ENCODE data around the gene CDH13. TPM values are rescaled to one million over a fixed set of nuclear protein-coding genes. Genes with fewer than 3 reads are reported as not detected.

Gene CDH13
- total RNA-seq, 1 donor from 2014 or later: 14.3 TPM

DNA sequence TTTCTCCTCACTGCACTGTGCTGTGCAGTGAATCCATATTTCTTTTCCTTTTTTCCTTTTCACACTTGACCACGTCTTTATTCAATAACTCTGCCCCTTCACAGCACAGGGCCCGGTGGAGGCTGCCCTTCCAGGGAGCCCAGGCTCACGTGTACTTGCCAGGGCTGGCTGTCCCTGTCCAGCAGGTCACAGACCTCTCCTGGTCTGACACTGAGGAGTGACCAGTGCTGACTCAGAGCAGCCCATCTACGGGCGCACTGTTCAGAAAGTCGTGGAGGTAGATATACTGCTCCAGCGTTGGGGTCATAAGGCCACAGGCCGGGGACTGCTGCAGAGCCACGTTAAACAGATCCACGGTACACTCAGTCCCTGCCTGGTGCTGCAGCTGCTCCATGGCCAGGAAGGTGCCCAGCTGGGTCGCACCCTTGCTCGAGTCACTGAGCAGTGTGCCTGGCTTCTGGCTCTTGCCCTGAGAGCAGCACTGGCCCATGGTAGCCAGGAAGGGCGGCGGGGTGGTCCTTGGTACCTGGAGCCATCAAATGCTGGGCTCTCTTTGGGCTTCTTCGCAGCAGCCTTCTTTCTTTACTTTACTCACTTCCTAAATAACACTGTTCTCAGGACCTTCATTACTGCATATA lies 531.7 kb downstream of the CDH13 start:
- intact Hi-C loops (cut with DNase I): no loop called here
- Histone ChIP-seq H3K27me3 (ENCODE audit: low read depth) (no peaks in the 10 kb centered on the region), H3K36me3 (no peaks in the 10 kb centered on the region), H3K4me1 (no peaks in the 10 kb centered on the region), H3K27ac (no peak overlapping the region), H3K9me3 (no peaks in the 10 kb centered on the region), H3K4me3 (no peak overlapping the region)
- ATAC-seq (no peak), DNase-seq (no peak)
- TF ChIP-seq, protein P1, sequence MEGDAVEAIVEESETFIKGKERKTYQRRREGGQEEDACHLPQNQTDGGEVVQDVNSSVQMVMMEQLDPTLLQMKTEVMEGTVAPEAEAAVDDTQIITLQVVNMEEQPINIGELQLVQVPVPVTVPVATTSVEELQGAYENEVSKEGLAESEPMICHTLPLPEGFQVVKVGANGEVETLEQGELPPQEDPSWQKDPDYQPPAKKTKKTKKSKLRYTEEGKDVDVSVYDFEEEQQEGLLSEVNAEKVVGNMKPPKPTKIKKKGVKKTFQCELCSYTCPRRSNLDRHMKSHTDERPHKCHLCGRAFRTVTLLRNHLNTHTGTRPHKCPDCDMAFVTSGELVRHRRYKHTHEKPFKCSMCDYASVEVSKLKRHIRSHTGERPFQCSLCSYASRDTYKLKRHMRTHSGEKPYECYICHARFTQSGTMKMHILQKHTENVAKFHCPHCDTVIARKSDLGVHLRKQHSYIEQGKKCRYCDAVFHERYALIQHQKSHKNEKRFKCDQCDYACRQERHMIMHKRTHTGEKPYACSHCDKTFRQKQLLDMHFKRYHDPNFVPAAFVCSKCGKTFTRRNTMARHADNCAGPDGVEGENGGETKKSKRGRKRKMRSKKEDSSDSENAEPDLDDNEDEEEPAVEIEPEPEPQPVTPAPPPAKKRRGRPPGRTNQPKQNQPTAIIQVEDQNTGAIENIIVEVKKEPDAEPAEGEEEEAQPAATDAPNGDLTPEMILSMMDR (IDR thresholded peaks at IDR 0.05): no peak

DNA sequence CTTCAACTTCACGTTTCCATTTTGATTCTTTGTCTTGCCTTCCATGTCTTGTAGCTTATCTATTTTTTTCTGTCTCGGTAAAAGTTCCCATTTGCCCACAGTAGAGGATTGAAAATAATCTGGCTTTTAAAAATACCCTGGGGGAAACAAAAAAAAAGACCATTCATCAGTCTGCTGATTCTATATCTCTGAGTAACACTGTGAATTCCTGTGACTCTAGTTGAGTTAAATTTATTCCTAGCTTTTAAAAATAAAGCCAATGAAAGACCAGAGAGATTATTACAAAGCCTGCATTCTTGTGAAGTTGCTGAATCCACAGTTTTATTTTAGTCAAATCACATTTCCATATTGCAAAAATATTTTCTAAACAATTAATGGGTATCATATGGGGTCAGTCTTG lies 532.3 kb downstream of the CDH13 start:
- H3K36me3 ChIP-seq: no peaks in the 10 kb centered on the region
- H3K4me3 ChIP-seq: no peak overlapping the region
- H3K27me3 ChIP-seq (ENCODE audit: low read depth): no peaks in the 10 kb centered on the region
- H3K4me1 ChIP-seq: no peaks in the 10 kb centered on the region
- DNase-seq: no peak
- no peak overlapping the region for H3K27ac ChIP-seq
- no peaks in the 10 kb centered on the region for H3K9me3 ChIP-seq
- TF ChIP-seq, protein P1 (IDR thresholded peaks at IDR 0.05): no peak
- ATAC-seq: no peak
- intact Hi-C loops (cut with DNase I): no loop called here

DNA sequence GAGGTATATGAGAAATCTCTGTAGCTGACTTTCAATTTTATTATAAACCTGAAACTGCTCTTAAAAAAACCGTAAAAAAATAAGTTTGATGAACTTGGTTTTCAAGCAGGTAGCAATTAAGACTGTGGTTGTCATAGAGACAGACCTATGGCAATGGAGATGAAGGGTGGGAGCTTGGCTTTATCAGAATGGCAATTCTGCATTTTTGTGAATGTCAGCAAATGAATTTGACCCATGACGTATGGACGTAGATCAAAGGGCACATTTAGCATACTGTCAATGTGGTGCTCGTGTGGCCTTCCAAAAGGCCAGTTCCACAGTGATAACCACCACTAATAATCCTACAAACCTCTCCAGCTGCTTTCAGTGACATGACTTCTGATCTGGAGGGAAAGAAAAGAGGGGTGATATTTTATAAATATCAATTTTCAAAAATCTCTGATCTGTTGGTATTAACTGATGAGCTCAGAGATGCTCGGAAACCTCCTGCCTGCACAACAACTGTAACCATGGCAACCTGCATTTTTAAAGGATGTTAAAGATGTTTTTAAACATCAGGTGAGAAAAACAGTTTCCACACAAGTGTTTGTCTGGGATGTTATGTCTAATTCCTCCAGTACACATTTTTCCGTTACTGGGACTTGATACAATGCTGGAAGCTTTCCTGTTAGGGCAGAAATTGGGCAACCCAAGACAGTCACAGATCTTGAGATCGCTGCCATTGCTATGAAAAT lies 533.7 kb downstream of the CDH13 start:
- ATAC-seq (no peak), DNase-seq (no peak)
- H3K9me3 ChIP-seq: no peaks in the 10 kb centered on the region
- intact Hi-C loops (cut with DNase I): no loop called here
- H3K27me3 ChIP-seq (ENCODE audit: low read depth): no peaks in the 10 kb centered on the region
- no peak overlapping the region for H3K27ac ChIP-seq
- H3K4me1 ChIP-seq: no peaks in the 10 kb centered on the region
- H3K4me3 ChIP-seq: no peak overlapping the region
- TF ChIP-seq, protein P1 (IDR thresholded peaks at IDR 0.05): no peak
- H3K36me3 ChIP-seq: no peaks in the 10 kb centered on the region

- TF ChIP-seq, protein P1 (IDR thresholded peaks at IDR 0.05): no peak
- Histone ChIP-seq H3K4me1 (no peaks in the 10 kb centered on the region), H3K4me3 (no peak overlapping the region), H3K9me3 (no peaks in the 10 kb centered on the region), H3K36me3 (no peaks in the 10 kb centered on the region), H3K27me3 (ENCODE audit: low read depth) (no peaks in the 10 kb centered on the region), H3K27ac (no peak overlapping the region)
- DNase-seq: no peak
- ATAC-seq: no peak
- intact Hi-C loops (cut with DNase I): no loop called here
These were observed 536.0 kb downstream of the CDH13 start for GRCh38 chr16:83162791-83163190.

GRCh38 chr16:83164816-83165215 lies 538.0 kb downstream of the CDH13 start:
- no peaks in the 10 kb centered on the region for H3K36me3 ChIP-seq
- H3K4me1 ChIP-seq: no peaks in the 10 kb centered on the region

More at GRCh38 chr16:83164816-83165215, 538.0 kb downstream of the CDH13 start:
- DNase-seq (no peak), ATAC-seq (no peak)
- H3K4me3 ChIP-seq: no peak overlapping the region
- H3K27me3 ChIP-seq (ENCODE audit: low read depth): no peaks in the 10 kb centered on the region
- H3K27ac ChIP-seq: no peak overlapping the region
- TF ChIP-seq, protein P1 (IDR thresholded peaks at IDR 0.05): no peak
- intact Hi-C loops (cut with DNase I): no loop called here
- H3K9me3 ChIP-seq: no peaks in the 10 kb centered on the region
